ENCODE data around the gene ZC3H12A. TPM values are rescaled to one million over a fixed set of nuclear protein-coding genes. Genes with fewer than 3 reads are reported as not detected.

Gene ZC3H12A
- total and polyA plus RNA-seq, 12 donors = 2.9 to 10.9 (median 4.9) TPM

DNA sequence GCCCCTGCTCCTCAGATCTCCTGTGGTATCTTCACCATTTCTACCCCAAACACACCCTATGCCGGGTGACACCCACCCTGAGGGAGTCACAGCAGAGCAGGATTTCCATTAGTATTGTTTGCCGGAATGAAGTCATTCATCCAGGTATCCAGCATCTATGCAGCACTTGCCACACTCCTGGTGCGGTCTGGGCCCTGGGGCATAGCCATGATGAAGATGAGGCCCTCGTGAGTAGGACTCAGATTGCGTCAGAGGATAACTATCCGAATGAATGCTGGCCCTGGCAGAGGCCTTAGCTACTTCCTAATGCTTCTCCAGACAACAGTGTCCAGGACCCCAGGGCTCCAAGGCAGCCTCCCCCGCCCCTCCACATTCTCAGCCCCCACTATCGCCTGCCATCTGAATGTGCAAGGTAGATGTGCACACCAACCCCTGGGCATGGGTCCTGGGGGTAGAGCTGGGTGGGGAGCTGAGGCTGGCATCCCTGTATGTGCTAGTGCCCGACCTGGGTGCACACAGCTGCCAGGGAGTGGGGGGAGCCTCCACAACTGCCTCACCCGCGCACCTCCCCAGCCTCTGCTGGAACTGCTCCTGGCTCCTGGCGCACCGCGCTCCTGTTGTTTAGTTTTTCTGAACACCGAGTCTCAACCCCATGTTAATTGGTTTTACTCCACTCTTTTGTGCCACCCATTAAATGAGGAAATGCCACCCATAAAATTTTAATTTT, 25.5 kb upstream of the ZC3H12A start:
- H3K9me3 ChIP-seq = no peaks in the 10 kb centered on the region
- DNase-seq (no peak), ATAC-seq (no peak)
- intact Hi-C loops (cut with DNase I) = no loop called here
- WGBS, 2 donors = 62 to 65% methylated on average over 15 of the region's 15 CpGs
- peaks cover 0 to 4% (median 0%) of the 10 kb centered on the region in 9 donors for H3K4me1 ChIP-seq
- no peak overlapping the region for H3K4me3 ChIP-seq
- TF ChIP-seq CTCF (IDR thresholded peaks at IDR 0.05) = no peak
- H3K36me3 ChIP-seq = no peaks in the 10 kb centered on the region
- H3K27me3 ChIP-seq = peaks cover 0 to 69% (median 35%) of the 10 kb centered on the region in 7 donors
- no peak overlapping the region for H3K27ac ChIP-seq

DNA sequence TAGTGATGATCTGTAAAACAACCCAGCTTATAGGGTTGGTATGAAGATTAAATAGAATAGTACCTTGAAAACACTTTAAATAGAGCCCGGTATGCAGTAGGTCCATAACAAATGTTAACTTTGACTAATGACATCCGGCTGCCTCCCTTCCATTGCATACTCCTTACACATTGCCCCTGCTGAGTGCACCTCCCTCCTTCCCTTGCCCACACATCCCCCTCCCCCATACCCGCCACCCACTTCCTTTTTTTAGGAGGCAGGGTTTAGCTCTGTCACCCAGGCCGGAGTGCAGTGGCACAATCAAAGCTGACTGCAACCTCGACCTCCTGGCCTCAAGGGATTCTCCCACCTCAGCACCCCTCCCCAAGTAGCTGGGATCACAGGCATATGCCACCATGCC, 24.4 kb upstream of the ZC3H12A start:
- DNase-seq (no peak), ATAC-seq (no peak)
- Histone ChIP-seq H3K9me3 (no peaks in the 10 kb centered on the region), H3K4me3 (no peak overlapping the region), H3K27ac (no peak overlapping the region), H3K36me3 (no peaks in the 10 kb centered on the region), H3K27me3 (peaks cover 0 to 61% (median 31%) of the 10 kb centered on the region in 7 donors), H3K4me1 (peaks cover 0 to 9% (median 0%) of the 10 kb centered on the region in 9 donors)
- TF ChIP-seq CTCF (IDR thresholded peaks at IDR 0.05) = no peak
- whole genome bisulfite sequencing, 2 donors = 32 to 46% methylated on average over 5 of the region's 5 CpGs
- intact Hi-C loops (cut with DNase I) = loop anchor here in 3 of 10 donors (5.0 to 10.0 kb wide), 3 partner anchors 37 to 235 kb away; no protein-coding TSS in a partner anchor

- TF ChIP-seq CTCF (IDR thresholded peaks at IDR 0.05) = no peak
- H3K4me1 ChIP-seq = peaks cover 0 to 13% (median 0%) of the 10 kb centered on the region in 9 donors
- no peaks in the 10 kb centered on the region for H3K36me3 ChIP-seq
- H3K9me3 ChIP-seq = no peaks in the 10 kb centered on the region
- H3K4me3 ChIP-seq = no peak overlapping the region
- ATAC-seq = no peak
- no peak for DNase-seq
- H3K27ac ChIP-seq = no peak overlapping the region
- intact Hi-C loops (cut with DNase I) = loop anchor here in 3 of 10 donors (5.0 to 10.0 kb wide), 3 partner anchors 35 to 232 kb away; no protein-coding TSS in a partner anchor
- peaks cover 0 to 42% (median 18%) of the 10 kb centered on the region in 7 donors for H3K27me3 ChIP-seq
- 61 to 64% methylated on average over 6 of the region's 6 CpGs for WGBS, 2 donors
Measured at GRCh38 chr1:37452416-37452815, 22.0 kb upstream of the ZC3H12A start.

DNA sequence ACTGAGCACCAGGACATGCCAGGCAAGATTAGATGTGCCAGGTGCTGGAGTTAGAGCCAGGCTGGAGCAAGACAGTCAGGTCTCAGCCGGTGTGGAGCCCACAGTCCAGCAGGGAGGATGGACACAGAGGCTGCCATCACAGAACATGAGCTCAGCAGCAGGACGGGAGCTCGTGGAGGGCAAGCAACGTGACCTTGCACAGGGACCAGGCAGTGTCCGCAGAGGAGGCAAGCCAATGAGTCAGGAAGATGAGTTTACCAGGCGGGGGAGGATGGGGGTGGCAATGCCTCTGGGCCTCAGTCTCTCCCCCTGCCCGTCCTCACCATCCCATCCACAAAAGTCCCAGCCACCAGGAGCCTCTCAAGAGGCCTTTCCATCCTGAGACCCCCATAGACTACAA, 20.7 kb upstream of the ZC3H12A start:
- no peaks in the 10 kb centered on the region for H3K36me3 ChIP-seq
- intact Hi-C loops (cut with DNase I) = loop anchor here in 7 of 10 donors (2.0 to 10.0 kb wide), 5 partner anchors 34 to 231 kb away; no protein-coding TSS in a partner anchor
- no peak overlapping the region for H3K4me3 ChIP-seq
- 79 to 87% methylated on average over 7 of the region's 7 CpGs for WGBS, 2 donors
- no peak for TF ChIP-seq CTCF (IDR thresholded peaks at IDR 0.05)
- ATAC-seq = no peak
- DNase-seq = no peak
- H3K9me3 ChIP-seq = no peaks in the 10 kb centered on the region
- H3K27me3 ChIP-seq = peaks cover 0 to 29% (median 5%) of the 10 kb centered on the region in 7 donors
- peaks cover 0 to 13% (median 0%) of the 10 kb centered on the region in 9 donors for H3K4me1 ChIP-seq
- no peak overlapping the region for H3K27ac ChIP-seq

Measured in heart right ventricle (tissue), 16 donors.